ENCODE results near the gene STARD4. TPM values are rescaled to one million over a fixed set of nuclear protein-coding genes. Genes with fewer than 3 reads are reported as not detected.
A peak's percentile ranks its signal among the peaks of the same experiment; 100 is the strongest.

The STARD4 gene
- total RNA-seq, 2 donors from 2014 or later: 18.8 to 50.1 TPM

- Histone ChIP-seq H3K4me1 (ENCODE audit: control insufficient read depth in 1 of 2, low read depth in 2 of 2) (peaks cover 6 to 15% of the 10 kb centered on the region in 2 donors), H3K27ac (no peak overlapping the region), H3K4me3 (no peak overlapping the region), H3K9me3 (no peaks in the 10 kb centered on the region), H3K36me3 (no peaks in the 10 kb centered on the region), H3K27me3 (replicated peaks; ENCODE audit: insufficient read depth) (no peaks in the 10 kb centered on the region)
- no peak for DNase-seq (ENCODE audit: low spot score)
- no peak for ATAC-seq (ENCODE audit: insufficient number of reproducible peaks, low FRiP score, low read depth)
- TF ChIP-seq CTCF (IDR thresholded peaks at IDR 0.05): no peak
These were observed 25.0 kb upstream of the STARD4 start for GRCh38 chr5:111537141-111538024.

- Histone ChIP-seq H3K9me3 (no peaks in the 10 kb centered on the region), H3K36me3 (no peaks in the 10 kb centered on the region), H3K27ac (no peak overlapping the region), H3K4me1 (ENCODE audit: control insufficient read depth in 1 of 2, low read depth in 2 of 2) (peaks cover 6 to 18% of the 10 kb centered on the region in 2 donors), H3K27me3 (replicated peaks; ENCODE audit: insufficient read depth) (no peaks in the 10 kb centered on the region), H3K4me3 (no peak overlapping the region)
- DNase-seq (ENCODE audit: low spot score) (no peak), ATAC-seq (ENCODE audit: insufficient number of reproducible peaks, low FRiP score, low read depth) (no peak)
- TF ChIP-seq CTCF (IDR thresholded peaks at IDR 0.05): no peak
These were observed 23.7 kb upstream of the STARD4 start for GRCh38 chr5:111535879-111536549.

GRCh38 chr5:111532886-111533582, 20.7 kb upstream of the STARD4 start:
- no peaks in the 10 kb centered on the region for H3K36me3 ChIP-seq
- no peaks in the 10 kb centered on the region for H3K9me3 ChIP-seq
- H3K4me3 ChIP-seq: peak overlapping the region; percentile 19
- no peaks in the 10 kb centered on the region for H3K27me3 ChIP-seq (replicated peaks; ENCODE audit: insufficient read depth)
- ATAC-seq (ENCODE audit: insufficient number of reproducible peaks, low FRiP score, low read depth) (no peak), DNase-seq (ENCODE audit: low spot score) (no peak)
- no peak for TF ChIP-seq CTCF (IDR thresholded peaks at IDR 0.05)
- no peak overlapping the region for H3K27ac ChIP-seq
- peaks cover 6 to 18% of the 10 kb centered on the region in 2 donors for H3K4me1 ChIP-seq (ENCODE audit: control insufficient read depth in 1 of 2, low read depth in 2 of 2)

GRCh38 chr5:111530298-111530740, 18.0 kb upstream of the STARD4 start:
- H3K4me3 ChIP-seq: no peak overlapping the region
- no peaks in the 10 kb centered on the region for H3K36me3 ChIP-seq
- ATAC-seq (ENCODE audit: insufficient number of reproducible peaks, low FRiP score, low read depth) (no peak), DNase-seq (ENCODE audit: low spot score) (peak; percentile 36)
- H3K4me1 ChIP-seq (ENCODE audit: control insufficient read depth in 1 of 2, low read depth in 2 of 2): peaks cover 6 to 18% of the 10 kb centered on the region in 2 donors
- no peak overlapping the region for H3K27ac ChIP-seq
- no peak for TF ChIP-seq CTCF (IDR thresholded peaks at IDR 0.05)
- H3K9me3 ChIP-seq: no peaks in the 10 kb centered on the region
- no peaks in the 10 kb centered on the region for H3K27me3 ChIP-seq (replicated peaks; ENCODE audit: insufficient read depth)

GRCh38 chr5:111528056-111528455, 15.7 kb upstream of the STARD4 start:
- Histone ChIP-seq H3K9me3 (no peaks in the 10 kb centered on the region), H3K4me3 (no peak overlapping the region), H3K27me3 (replicated peaks; ENCODE audit: insufficient read depth) (no peaks in the 10 kb centered on the region), H3K36me3 (no peaks in the 10 kb centered on the region), H3K4me1 (ENCODE audit: control insufficient read depth in 1 of 2, low read depth in 2 of 2) (peaks cover 3 to 10% of the 10 kb centered on the region in 2 donors), H3K27ac (no peak overlapping the region)
- no peak for DNase-seq (ENCODE audit: low spot score)
- no peak for ATAC-seq (ENCODE audit: insufficient number of reproducible peaks, low FRiP score, low read depth)
- TF ChIP-seq CTCF (IDR thresholded peaks at IDR 0.05): no peak

Data from thoracic aorta (tissue), 2 donors.